NCI-H82 (cell line): ENCODE data around the gene ESF1.

Source experiments
- DNase-seq: peaks from one replicate; lab custom pipeline; 2025; lab: John Stamatoyannopoulos, UW

The ESF1 gene

GRCh38 chr20:13784893-13785715, at the start of gene ESF1, which contains the start of gene NDUFAF5:
TSS of gene ESF1 (minus strand) at chr20:13784919. CDS start at chr20:13783140, 1,779 bp downstream.
TSS of gene NDUFAF5 (plus strand) at chr20:13785028. CDS start at chr20:13785069, 41 bp downstream.
- DNase-seq = peak; percentile 98

- DNase-seq = no peak
These were observed 46.8 kb upstream of the ESF1 start for GRCh38 chr20:13831476-13831875.

- DNase-seq = no peak
These were observed 40.7 kb upstream of the ESF1 start for GRCh38 chr20:13825465-13825864.

- no peak for DNase-seq
These were observed 39.7 kb upstream of the ESF1 start for GRCh38 chr20:13824459-13824858.

- DNase-seq = peak; percentile 26
These were observed 37.7 kb upstream of the ESF1 start for GRCh38 chr20:13822459-13822858.

- DNase-seq = no peak
These were observed 37.2 kb upstream of the ESF1 start for GRCh38 chr20:13821876-13822275.

- DNase-seq = peak; percentile 78
These were observed 35.3 kb upstream of the ESF1 start for GRCh38 chr20:13819885-13820645.

- DNase-seq = no peak
These were observed 32.6 kb upstream of the ESF1 start for GRCh38 chr20:13817342-13817741.

- DNase-seq = no peak
These were observed 32.0 kb upstream of the ESF1 start for GRCh38 chr20:13816757-13817156.

GRCh38 chr20:13814672-13815071, 30.0 kb upstream of the ESF1 start:
- no peak for DNase-seq

- DNase-seq = no peak
These were observed 29.2 kb upstream of the ESF1 start for GRCh38 chr20:13813910-13814309.

GRCh38 chr20:13810446-13810845, 25.7 kb upstream of the ESF1 start:
- DNase-seq = no peak

- no peak for DNase-seq
These were observed 25.1 kb upstream of the ESF1 start for GRCh38 chr20:13809855-13810254.

GRCh38 chr20:13809373-13809772, 24.7 kb upstream of the ESF1 start:
- no peak for DNase-seq

GRCh38 chr20:13800728-13801134, 16.0 kb upstream of the ESF1 start:
- no peak for DNase-seq

- no peak for DNase-seq
These were observed 15.3 kb upstream of the ESF1 start for GRCh38 chr20:13799974-13800373.

GRCh38 chr20:13799040-13799439, 14.3 kb upstream of the ESF1 start:
- no peak for DNase-seq

GRCh38 chr20:13794667-13795066, 9.9 kb upstream of the ESF1 start:
- DNase-seq = no peak

- no peak for DNase-seq
These were observed 8.3 kb upstream of the ESF1 start for GRCh38 chr20:13793001-13793400.

GRCh38 chr20:13791540-13792459, 7.1 kb upstream of the ESF1 start:
- no peak for DNase-seq

GRCh38 chr20:13790708-13791107, 6.0 kb upstream of the ESF1 start:
- no peak for DNase-seq
